ENCODE measurements around the gene DDI2. TPM values are rescaled to one million over a fixed set of nuclear protein-coding genes. Genes with fewer than 3 reads are reported as not detected.
"Not testable (repeated sequence)": the region's sequence is repeated elsewhere in the genome, so short reads cannot be mapped to it uniquely, and the experiment has no call there.

Gene DDI2
- total RNA-seq, 2 experiments from 2014 or later = 33.7 to 34.9 TPM

DNA sequence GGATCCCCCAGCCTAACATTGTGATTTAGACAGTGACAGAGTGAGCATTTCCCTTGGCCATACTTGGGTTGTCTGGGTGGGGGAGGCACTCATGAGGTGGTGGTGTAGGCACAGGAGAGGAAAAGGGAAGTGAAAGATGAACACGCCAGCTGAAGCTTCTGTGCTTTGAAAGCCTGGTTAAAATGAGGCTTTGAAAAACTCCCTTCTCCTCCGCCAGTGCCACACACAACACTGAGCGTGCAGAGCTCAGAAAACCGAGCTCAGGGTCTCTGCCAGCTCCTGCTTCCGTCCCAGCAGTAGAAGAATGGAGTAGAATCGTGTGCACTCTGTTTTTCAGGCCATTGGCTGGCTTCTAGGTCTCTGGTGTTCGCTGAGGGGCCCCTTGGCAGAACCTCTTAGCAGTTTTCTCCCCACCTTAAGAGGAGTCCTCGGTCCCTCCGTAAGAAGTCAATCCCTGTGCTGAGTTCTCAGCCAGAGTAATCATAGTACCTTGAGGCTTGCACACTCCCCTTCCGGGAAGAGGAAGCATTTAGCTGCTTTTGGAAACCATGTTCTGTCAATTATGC is 79.8 kb downstream of the DDI2 start:
- TF ChIP-seq CTCF (IDR thresholded peaks at IDR 0.05) = no peak
- Mint-ChIP-seq H3K4me3 (peak overlapping the region; percentile 74), H3K4me1 (ENCODE audit: low read depth) (peaks cover 39% of the 10 kb centered on the region), H3K27ac (peak overlapping the region; percentile 94), H3K9me3 (no peaks in the 10 kb centered on the region), H3K27me3 (no peaks in the 10 kb centered on the region), H3K36me3 (ENCODE audit: low read depth) (peaks cover 12% of the 10 kb centered on the region)
- DNase-seq (peak; percentile 68), ATAC-seq (peak; percentile 89)
- ChIA-PET CTCF (interaction anchor here (0.7 to 1.6 kb wide), 7 partner anchors 12 to 80 kb away, joined by 3 to 6 read pairs (median 3); no protein-coding TSS in a partner anchor), POLR2A (interaction anchor here (0.8 to 3.1 kb wide), 7 partner anchors 12 to 115 kb away, joined by 3 to 21 read pairs (median 3); partner anchors contain the start of gene PLEKHM2)
- intact Hi-C loops (cut with micrococcal nuclease) = no loop called here

- ATAC-seq (no peak), DNase-seq (no peak)
- intact Hi-C loops (cut with micrococcal nuclease) = no loop called here
- POLR2A ChIA-PET = interaction anchor here (0.5 to 3.1 kb wide), 5 partner anchors 12 to 161 kb away, joined by 3 to 21 read pairs (median 3); partner anchors contain the start of gene PLEKHM2
- Mint-ChIP-seq H3K27ac (peak overlapping the region; percentile 63), H3K36me3 (ENCODE audit: low read depth) (peaks cover 12% of the 10 kb centered on the region), H3K4me3 (no peak overlapping the region), H3K27me3 (no peaks in the 10 kb centered on the region), H3K4me1 (ENCODE audit: low read depth) (peaks cover 41% of the 10 kb centered on the region), H3K9me3 (no peaks in the 10 kb centered on the region)
- TF ChIP-seq CTCF (IDR thresholded peaks at IDR 0.05) = no peak
- CTCF ChIA-PET = interaction anchor here (1.0 to 1.6 kb wide), 3 partner anchors 13 to 58 kb away, joined by 3 to 6 read pairs (median 3); no protein-coding TSS in a partner anchor
Measured at GRCh38 chr1:15698201-15698600, 80.9 kb downstream of the DDI2 start.

DNA sequence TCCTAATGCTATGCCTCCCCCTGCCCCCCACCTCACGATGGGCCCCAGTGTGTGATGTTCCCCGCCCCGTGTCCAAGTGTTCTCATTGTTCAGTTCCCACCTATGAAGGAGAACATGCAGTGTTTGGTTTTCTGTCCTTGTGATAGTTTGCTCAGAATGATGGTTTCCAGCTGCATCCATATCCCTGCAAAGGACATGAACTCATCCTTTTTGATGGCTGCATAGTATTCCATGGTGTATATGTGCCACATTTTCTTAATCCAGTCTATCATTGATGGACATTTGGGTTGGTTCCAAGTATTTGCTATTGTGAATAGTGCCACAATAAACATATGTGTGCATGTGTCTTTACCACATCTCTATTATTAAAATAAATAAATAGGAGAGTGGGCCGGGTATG is 82.1 kb downstream of the DDI2 start:
- peaks cover 40% of the 10 kb centered on the region for H3K4me1 Mint-ChIP-seq (ENCODE audit: low read depth)
- POLR2A ChIA-PET; DNase-seq; intact Hi-C loops (cut with micrococcal nuclease); H3K9me3 Mint-ChIP-seq; CTCF ChIA-PET; H3K4me3 Mint-ChIP-seq; H3K27me3 Mint-ChIP-seq; ATAC-seq; H3K27ac Mint-ChIP-seq: not testable (repeated sequence)
- peaks cover 12% of the 10 kb centered on the region for H3K36me3 Mint-ChIP-seq (ENCODE audit: low read depth)

DNA sequence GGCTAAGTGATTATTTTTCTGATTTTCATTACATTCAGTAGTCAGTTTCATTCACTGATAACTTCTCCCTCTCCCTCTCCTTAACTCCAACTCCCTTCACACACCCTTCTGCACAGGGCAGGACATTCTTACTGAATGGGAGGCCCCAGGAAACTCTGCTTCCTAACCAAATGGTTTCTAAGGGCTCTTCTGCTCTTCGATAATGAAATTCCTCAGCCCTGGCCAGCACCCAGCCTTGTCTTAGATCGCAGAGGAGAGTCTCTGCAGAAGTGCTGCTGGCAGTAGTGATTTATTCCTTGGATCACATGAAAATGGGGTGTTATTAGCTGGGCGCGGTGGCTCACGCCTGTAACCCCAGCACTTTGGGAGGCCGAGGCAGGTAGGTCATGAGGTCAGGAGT is 83.2 kb downstream of the DDI2 start:
- CTCF ChIA-PET = interaction anchor here (0.8 kb wide), 1 partner anchor 99 kb away, joined by 3 read pairs; no protein-coding TSS in a partner anchor
- Mint-ChIP-seq H3K4me1 (ENCODE audit: low read depth) (peaks cover 33% of the 10 kb centered on the region), H3K27ac (no peak overlapping the region)

DNA sequence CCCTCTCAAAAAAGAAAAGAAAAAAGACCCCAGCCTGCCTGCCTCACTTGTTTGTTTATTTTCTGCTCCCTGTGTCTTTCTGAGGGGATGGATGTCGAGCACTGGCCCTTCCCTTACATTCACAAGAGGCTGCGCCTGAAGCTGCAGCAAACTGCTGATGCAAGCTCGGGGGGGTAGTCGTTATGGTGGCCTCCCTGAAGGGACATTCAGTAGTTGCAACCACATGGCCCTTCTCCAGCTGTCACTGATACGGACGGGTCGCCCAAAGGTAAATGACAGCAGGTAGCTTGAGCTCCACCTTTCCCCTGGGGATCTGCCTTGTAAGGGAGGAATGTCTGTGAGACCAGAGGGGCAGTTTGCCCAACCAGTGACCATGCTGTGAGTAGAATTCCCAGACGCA is 84.5 kb downstream of the DDI2 start:
- ATAC-seq = no peak
- no peak overlapping the region for H3K4me3 Mint-ChIP-seq
- DNase-seq = no peak
- no peaks in the 10 kb centered on the region for H3K9me3 Mint-ChIP-seq
- no peak overlapping the region for H3K27ac Mint-ChIP-seq
- no peak for TF ChIP-seq CTCF (IDR thresholded peaks at IDR 0.05)
- POLR2A ChIA-PET = interaction anchor here (0.6 to 1.0 kb wide), 2 partner anchors 11 to 38 kb away, joined by 3 to 4 read pairs; no protein-coding TSS in a partner anchor
- peaks cover 31% of the 10 kb centered on the region for H3K4me1 Mint-ChIP-seq (ENCODE audit: low read depth)
- intact Hi-C loops (cut with micrococcal nuclease) = no loop called here
- peaks cover 13% of the 10 kb centered on the region for H3K36me3 Mint-ChIP-seq (ENCODE audit: low read depth)
- H3K27me3 Mint-ChIP-seq = no peaks in the 10 kb centered on the region
- CTCF ChIA-PET = interaction anchor here (1.1 kb wide), 1 partner anchor 39 kb away, joined by 5 read pairs; no protein-coding TSS in a partner anchor

More for the DNA sequence above, 83.2 kb downstream of the DDI2 start:
- no peak for TF ChIP-seq CTCF (IDR thresholded peaks at IDR 0.05)
- DNase-seq (no peak), ATAC-seq (no peak)
- intact Hi-C loops (cut with micrococcal nuclease) = no loop called here
- no peaks in the 10 kb centered on the region for H3K27me3 Mint-ChIP-seq
- POLR2A ChIA-PET = no interaction called here
- no peak overlapping the region for H3K4me3 Mint-ChIP-seq
- H3K36me3 Mint-ChIP-seq (ENCODE audit: low read depth) = peaks cover 12% of the 10 kb centered on the region
- H3K9me3 Mint-ChIP-seq = no peaks in the 10 kb centered on the region

All from activated CD8-positive, alpha-beta T cell treated with anti-CD3 and anti-CD28 coated beads for 36 hours (primary cell).